SK-N-SH treated with all-trans-retinoic acid at 6 μM for 48 hours (cell line): ENCODE results near the gene NME3.
"Not testable (repeated sequence)": the region's sequence is repeated elsewhere in the genome, so short reads cannot be mapped to it uniquely, and the experiment has no call there.

Experiments used
- ATAC-seq: fragments of 200-7000 bp; cut with Tn5 transposase; 3 replicates; pipeline ENCODE4 v1.9.1; 2020; ENCODE audit warnings: mild to moderate bottlenecking, moderate library complexity
- ARNTL ChIP-seq: fragments of 450-650 bp; formaldehyde crosslinking; IDR thresholded peaks from 2 replicates; pipeline ENCODE4 v1.5.0; 2020; ENCODE audit warnings: low read depth, mild to moderate bottlenecking, moderate library complexity, borderline replicate concordance
- CREB5 ChIP-seq: fragments of 250-450 bp; sonication (Bioruptor Pico); IDR thresholded peaks from 2 replicates; pipeline ENCODE4 v1.5.1; 2020; ENCODE audit warnings: low read depth, mild to moderate bottlenecking, moderate library complexity
- CSDC2 ChIP-seq: fragments of 250-450 bp; sonication (Bioruptor Pico); IDR thresholded peaks from 2 replicates; pipeline ENCODE4 v1.5.0; 2020; ENCODE audit warnings: mild to moderate bottlenecking, moderate library complexity
- CSRNP3 ChIP-seq: fragments of 250-450 bp; sonication (Bioruptor Pico); IDR thresholded peaks from 2 replicates; pipeline ENCODE4 v1.5.1; 2021; ENCODE audit warnings: mild to moderate bottlenecking, moderate library complexity
- GLIS3 ChIP-seq: fragments of 250-450 bp; sonication (Bioruptor Pico); IDR thresholded peaks from 2 replicates; pipeline ENCODE4 v1.5.0; 2020; ENCODE audit warnings: mild to moderate bottlenecking, moderate library complexity
- OSR1 ChIP-seq: fragments of 250-450 bp; sonication (Bioruptor Pico); IDR thresholded peaks from 2 replicates; pipeline ENCODE4 v1.8.0; 2022; ENCODE audit warnings: moderate library complexity, mild to moderate bottlenecking, inconsistent platforms
- PATZ1 ChIP-seq: fragments of 250-450 bp; sonication (Bioruptor Pico); IDR thresholded peaks from 2 replicates; pipeline ENCODE4 v1.8.0; 2020; ENCODE audit warnings: mild to moderate bottlenecking, moderate library complexity, borderline replicate concordance
- POU6F1 ChIP-seq: fragments of 250-450 bp; sonication (Bioruptor Pico); IDR thresholded peaks from 2 replicates; pipeline ENCODE4 v1.8.0; 2021; ENCODE audit warnings: low read depth, mild to moderate bottlenecking, moderate library complexity, borderline replicate concordance
- PPARA ChIP-seq: fragments of 250-450 bp; sonication (Bioruptor Pico); IDR thresholded peaks from 2 replicates; pipeline ENCODE4 v1.5.0; 2020; ENCODE audit warnings: mild to moderate bottlenecking, borderline replicate concordance
- SNAI2 ChIP-seq: fragments of 250-450 bp; sonication (Bioruptor Pico); IDR thresholded peaks from 2 replicates; pipeline ENCODE4 v1.5.0; 2020; ENCODE audit warnings: mild to moderate bottlenecking, moderate library complexity
- TSHZ2 ChIP-seq: fragments of 250-450 bp; sonication (Bioruptor Pico); IDR thresholded peaks from 2 replicates; pipeline ENCODE4 v1.5.0; 2020; ENCODE audit warnings: mild to moderate bottlenecking, moderate library complexity
- ZC3H10 ChIP-seq: fragments of 250-450 bp; sonication (Bioruptor Pico); IDR thresholded peaks from 2 replicates; pipeline ENCODE4 v1.5.1; 2021; ENCODE audit warnings: mild to moderate bottlenecking, moderate library complexity
- ZFP3 ChIP-seq: fragments of 250-450 bp; sonication (Bioruptor Pico); IDR thresholded peaks from 2 replicates; pipeline ENCODE4 v1.5.0; 2020; ENCODE audit warnings: mild to moderate bottlenecking, moderate library complexity
- ZFP30 ChIP-seq: fragments of 450-650 bp; formaldehyde crosslinking; IDR thresholded peaks from 2 replicates; pipeline ENCODE4 v1.5.0; 2022; ENCODE audit warnings: mild to moderate bottlenecking, moderate library complexity
- ZNF565 ChIP-seq: fragments of 450-650 bp; formaldehyde crosslinking; conservative IDR thresholded peaks from 2 replicates; pipeline ENCODE4 v1.5.0; 2020; ENCODE audit warnings: low read depth, mild to moderate bottlenecking, moderate library complexity
- ZNF8 ChIP-seq: fragments of 450-650 bp; formaldehyde crosslinking; IDR thresholded peaks from 2 replicates; pipeline ENCODE4 v1.5.0; 2020; ENCODE audit warnings: mild to moderate bottlenecking, moderate library complexity

Gene NME3

GRCh38 chr16:1807626-1808025, 36.3 kb upstream of the NME3 start:
- no peak for ATAC-seq
- TF ChIP-seq CSDC2 (CRISPR knock-in tag) (no peak), PPARA (no peak), CREB5 (CRISPR knock-in tag) (no peak), SNAI2 (CRISPR knock-in tag) (no peak), ZNF565 (CRISPR knock-in tag) (no peak), PATZ1 (CRISPR knock-in tag) (no peak)

GRCh38 chr16:1800701-1801100, 29.4 kb upstream of the NME3 start:
- TF ChIP-seq TSHZ2 (CRISPR knock-in tag) (no peak), PATZ1 (CRISPR knock-in tag) (no peak), OSR1 (no peak), POU6F1 (CRISPR knock-in tag) (no peak), ZC3H10 (no peak), ARNTL (CRISPR knock-in tag) (no peak), ZNF565 (CRISPR knock-in tag) (no peak), ZNF8 (CRISPR knock-in tag) (no peak), CREB5 (CRISPR knock-in tag) (no peak), GLIS3 (CRISPR knock-in tag) (no peak), ZFP30 (CRISPR knock-in tag) (no peak), ZFP3 (CRISPR knock-in tag) (no peak), CSRNP3 (CRISPR knock-in tag) (no peak)
- ATAC-seq: no peak

- ATAC-seq: not testable (repeated sequence)
Measured at GRCh38 chr16:1799263-1799662, 27.9 kb upstream of the NME3 start.
